Measurements from ENCODE around the gene UGT1A5.

The UGT1A5 gene

DNA sequence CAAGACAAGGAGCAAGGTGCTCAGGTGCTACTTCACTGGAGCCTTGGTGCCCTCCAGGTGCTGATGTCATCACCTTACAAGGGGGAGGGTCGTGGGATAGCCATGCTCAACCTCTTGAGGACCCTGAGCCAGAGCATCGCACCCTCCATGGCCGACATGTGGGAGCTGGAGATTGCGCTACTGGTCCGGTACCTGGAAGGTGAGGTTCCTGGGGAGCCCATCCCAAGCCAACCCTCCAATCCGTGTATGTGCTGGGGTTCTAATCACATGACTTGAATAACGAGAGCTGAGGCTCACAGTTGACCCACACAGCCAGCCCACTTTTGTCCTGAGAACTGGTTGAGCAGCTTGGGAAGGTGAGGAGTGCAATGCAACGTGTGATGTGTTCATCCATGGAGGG, 91.3 kb downstream of the UGT1A5 start:
- no peak for DNase-seq (ENCODE audit: low read depth)
- no peak overlapping the region for H3K4me3 ChIP-seq (replicated peaks; ENCODE audit: low read depth, low read length)
- TF ChIP-seq, protein P1, sequence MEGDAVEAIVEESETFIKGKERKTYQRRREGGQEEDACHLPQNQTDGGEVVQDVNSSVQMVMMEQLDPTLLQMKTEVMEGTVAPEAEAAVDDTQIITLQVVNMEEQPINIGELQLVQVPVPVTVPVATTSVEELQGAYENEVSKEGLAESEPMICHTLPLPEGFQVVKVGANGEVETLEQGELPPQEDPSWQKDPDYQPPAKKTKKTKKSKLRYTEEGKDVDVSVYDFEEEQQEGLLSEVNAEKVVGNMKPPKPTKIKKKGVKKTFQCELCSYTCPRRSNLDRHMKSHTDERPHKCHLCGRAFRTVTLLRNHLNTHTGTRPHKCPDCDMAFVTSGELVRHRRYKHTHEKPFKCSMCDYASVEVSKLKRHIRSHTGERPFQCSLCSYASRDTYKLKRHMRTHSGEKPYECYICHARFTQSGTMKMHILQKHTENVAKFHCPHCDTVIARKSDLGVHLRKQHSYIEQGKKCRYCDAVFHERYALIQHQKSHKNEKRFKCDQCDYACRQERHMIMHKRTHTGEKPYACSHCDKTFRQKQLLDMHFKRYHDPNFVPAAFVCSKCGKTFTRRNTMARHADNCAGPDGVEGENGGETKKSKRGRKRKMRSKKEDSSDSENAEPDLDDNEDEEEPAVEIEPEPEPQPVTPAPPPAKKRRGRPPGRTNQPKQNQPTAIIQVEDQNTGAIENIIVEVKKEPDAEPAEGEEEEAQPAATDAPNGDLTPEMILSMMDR (IDR thresholded peaks at IDR 0.05; ENCODE audit: low read length, missing control alignments), result no peak

DNA sequence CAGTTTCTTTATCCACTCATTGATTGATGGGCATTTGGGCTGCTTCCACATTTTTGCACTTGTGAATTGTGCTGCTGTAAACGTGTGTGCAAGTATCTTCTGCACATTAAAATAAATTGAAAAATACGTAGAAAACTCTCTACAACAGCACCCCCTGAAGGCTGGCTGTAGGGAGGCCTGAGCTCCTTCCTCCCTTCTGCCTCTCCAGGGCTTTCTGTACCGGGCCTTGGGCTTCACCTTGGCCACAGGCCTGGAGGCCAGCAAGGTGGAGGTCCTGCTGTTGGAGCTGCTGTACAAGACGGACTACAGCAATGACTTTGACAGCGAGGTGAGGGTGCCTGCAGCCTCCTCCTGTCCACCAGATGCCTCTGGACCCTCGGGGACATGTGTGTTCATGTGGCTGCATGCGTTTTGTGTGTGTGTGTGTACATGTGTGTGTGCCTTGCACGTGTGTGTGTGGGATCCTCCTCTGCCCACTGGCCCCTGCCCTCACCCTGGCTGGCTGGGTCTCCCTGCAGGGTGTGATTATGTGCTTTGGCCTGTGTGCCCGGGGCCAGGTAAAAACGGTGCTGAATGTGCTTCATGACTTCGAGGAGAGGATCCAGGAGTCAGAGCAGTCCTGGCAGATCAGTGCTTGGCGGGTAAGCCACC, 94.6 kb downstream of the UGT1A5 start:
- no peak for DNase-seq (ENCODE audit: low read depth)
- TF ChIP-seq, protein P1 (IDR thresholded peaks at IDR 0.05; ENCODE audit: low read length, missing control alignments), result no peak
- no peak overlapping the region for H3K4me3 ChIP-seq (replicated peaks; ENCODE audit: low read depth, low read length)

DNA sequence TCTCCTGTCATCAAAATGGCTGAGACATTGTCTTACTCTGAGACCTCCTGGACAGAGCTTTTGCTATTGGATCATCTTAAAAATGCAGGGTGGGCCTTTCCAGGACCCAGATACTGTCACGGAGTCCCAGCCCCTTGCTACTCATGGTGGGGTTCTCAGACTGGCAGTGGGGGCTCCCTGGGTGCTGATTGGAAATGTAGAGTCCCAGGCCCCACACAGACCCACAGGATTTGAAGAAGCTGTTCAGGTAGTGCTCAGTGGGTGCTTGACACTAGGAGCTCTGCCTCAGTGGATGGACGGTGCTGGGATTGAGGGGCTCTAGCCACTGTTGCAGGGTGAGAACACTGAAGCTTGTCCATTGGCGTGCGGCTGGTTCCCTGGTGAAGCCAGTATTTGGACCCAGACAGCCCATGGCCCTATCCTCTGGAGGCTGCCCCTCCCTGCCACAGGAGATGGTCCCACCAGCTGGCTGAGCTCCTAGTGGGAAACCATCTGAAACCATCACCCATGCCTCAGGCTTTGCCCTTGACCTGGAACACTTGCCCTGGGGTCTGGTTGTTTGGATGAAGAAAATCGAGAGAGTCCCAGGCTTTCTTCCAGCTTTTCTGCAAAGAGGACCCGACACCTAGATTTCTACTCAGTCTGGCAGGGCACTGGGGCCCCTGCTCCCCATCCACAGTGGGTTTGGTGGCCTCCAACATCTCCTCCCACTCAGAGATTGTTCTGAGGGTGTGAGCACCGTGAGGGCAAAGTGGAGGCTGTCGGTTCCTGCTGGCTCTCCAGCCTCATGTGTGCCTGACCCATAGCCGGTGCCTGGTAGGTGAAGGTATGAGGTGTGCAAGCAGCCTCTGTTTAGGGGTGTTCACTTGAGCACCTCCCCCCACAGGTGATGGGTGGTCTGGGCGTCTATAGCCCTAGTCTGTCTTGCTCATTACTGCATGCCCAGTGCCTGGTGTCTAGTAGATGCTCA, 95.5 kb downstream of the UGT1A5 start:
- TF ChIP-seq, protein P1 (IDR thresholded peaks at IDR 0.05; ENCODE audit: low read length, missing control alignments), result no peak
- H3K4me3 ChIP-seq (replicated peaks; ENCODE audit: low read depth, low read length), result no peak overlapping the region
- DNase-seq (ENCODE audit: low read depth), result no peak

DNA sequence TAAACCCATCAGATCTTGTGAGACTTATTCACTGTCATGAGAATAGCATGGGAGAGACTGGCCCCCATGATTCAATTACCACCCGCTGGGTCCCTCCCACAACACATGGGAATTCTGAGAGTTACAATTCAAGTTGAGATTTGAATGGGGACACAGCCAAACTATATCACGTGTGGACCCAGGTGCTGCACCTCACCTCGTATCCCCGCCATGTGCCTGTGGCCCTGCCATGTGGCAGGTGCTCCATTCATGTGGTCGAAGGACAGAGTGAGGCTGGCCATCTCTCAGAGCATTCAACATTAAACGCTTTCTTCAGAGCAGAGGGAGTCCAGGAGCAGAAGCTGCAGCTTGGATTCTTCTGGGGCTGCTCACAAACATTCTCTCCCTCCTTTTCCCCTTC, 97.7 kb downstream of the UGT1A5 start:
- TF ChIP-seq, protein P1 (IDR thresholded peaks at IDR 0.05; ENCODE audit: low read length, missing control alignments), result no peak
- DNase-seq (ENCODE audit: low read depth), result no peak
- no peak overlapping the region for H3K4me3 ChIP-seq (replicated peaks; ENCODE audit: low read depth, low read length)

DNA sequence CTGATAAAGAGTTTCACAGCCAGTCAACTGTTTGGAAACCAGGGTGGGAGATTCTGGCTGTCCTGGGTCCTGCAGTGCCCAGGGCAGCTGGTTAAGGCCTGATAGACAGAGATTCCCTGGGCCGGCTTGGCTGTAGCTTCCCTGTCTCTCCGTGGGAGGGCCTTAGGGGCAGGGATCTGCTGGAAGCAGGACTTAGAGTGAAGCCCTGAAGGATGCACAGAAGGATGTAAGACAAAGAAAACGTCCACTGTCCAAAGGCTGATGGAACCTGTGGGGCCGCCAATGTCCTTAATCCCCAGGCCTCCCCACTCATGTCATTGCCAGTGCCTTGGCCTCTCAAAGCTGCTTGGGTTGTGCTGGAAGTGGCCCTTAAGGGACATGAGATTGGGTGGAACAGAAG, 98.4 kb downstream of the UGT1A5 start:
- no peak overlapping the region for H3K4me3 ChIP-seq (replicated peaks; ENCODE audit: low read depth, low read length)
- TF ChIP-seq, protein P1 (IDR thresholded peaks at IDR 0.05; ENCODE audit: low read length, missing control alignments), result no peak
- no peak for DNase-seq (ENCODE audit: low read depth)

DNA sequence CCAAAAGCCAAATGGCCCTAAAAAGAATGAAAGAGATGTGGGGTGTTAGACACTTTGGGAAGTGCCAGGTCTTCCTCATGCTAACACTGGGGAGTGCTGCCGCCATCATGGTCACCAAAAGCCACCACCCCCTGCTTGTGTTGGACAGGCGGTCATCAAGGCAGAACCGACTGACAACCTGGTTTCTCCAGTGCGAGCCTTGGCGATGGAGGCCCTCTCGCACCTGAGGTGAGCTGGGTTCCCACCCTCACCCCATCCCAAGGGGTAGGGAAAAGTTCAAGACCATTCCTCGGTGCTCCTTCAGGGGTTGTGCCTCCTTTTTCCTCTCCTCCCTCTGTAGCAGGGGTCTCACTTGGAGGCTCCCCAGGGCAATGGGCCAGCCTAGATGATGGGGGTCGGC, 99.0 kb downstream of the UGT1A5 start:
- TF ChIP-seq, protein P1 (IDR thresholded peaks at IDR 0.05; ENCODE audit: low read length, missing control alignments), result no peak
- no peak overlapping the region for H3K4me3 ChIP-seq (replicated peaks; ENCODE audit: low read depth, low read length)
- no peak for DNase-seq (ENCODE audit: low read depth)

Measured in fibroblast of pulmonary artery (primary cell).